Fibroblast of gingiva (primary cell): ENCODE results near the gene HOXA7.

ENCODE experiments used
- DNase-seq: peaks from one replicate; pipeline ENCODE4 v3.0.0-alpha.2; 2011; ENCODE audit warnings: low read depth

Gene HOXA7

DNA sequence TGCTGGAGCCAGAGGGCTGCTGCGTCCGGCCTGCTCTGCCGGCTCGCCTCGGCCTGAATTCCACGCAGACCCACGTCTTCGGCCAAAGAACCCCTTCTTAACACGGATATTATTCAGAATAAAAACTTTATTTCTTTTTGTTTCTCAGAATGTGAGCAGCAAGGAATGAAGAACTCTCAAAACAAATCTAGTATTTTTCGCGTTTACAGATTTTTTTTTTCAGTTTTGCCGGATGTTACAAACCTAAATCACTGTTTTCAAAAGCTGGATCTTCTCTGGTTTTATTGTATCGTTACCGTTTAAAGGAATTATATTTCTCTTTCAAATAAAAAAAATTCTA lies 49.6 kb downstream of the HOXA7 start:
- no peak for DNase-seq

DNA sequence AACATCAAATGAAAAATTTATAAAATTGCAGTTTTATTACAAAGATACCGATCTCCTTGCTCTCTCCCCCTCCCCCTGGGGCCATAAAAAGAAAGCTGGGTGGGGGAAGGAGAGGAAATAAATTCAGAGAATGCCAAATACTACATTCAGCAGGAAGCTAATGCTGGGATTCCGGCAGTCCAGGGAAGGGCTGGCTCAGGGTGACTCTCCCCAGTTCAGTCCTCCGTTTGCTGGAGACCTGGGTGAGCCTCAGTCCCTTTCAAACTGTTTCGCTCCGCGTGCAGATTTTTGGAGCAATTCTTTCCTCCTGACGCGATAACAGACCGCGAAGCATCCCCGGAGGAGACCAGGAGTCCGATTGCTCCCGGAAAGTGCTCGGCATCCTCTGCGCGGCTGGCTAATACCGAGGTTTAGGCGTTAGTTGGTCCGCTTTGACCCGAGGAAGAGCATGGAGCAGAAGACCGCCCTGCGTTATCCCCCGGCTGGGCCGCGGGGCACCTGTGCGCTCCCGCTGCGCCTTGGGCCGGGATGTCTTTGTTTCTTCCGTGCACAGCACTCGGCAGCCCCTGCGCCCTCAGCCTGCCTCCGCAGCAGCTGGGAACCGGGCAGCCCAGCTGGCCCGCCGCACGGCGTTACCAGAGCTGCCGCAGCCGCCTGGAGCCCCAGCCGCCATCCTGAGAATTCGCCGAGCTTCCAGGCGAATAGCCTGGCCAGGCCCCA lies 50.1 kb downstream of the HOXA7 start:
- no peak for DNase-seq

DNA sequence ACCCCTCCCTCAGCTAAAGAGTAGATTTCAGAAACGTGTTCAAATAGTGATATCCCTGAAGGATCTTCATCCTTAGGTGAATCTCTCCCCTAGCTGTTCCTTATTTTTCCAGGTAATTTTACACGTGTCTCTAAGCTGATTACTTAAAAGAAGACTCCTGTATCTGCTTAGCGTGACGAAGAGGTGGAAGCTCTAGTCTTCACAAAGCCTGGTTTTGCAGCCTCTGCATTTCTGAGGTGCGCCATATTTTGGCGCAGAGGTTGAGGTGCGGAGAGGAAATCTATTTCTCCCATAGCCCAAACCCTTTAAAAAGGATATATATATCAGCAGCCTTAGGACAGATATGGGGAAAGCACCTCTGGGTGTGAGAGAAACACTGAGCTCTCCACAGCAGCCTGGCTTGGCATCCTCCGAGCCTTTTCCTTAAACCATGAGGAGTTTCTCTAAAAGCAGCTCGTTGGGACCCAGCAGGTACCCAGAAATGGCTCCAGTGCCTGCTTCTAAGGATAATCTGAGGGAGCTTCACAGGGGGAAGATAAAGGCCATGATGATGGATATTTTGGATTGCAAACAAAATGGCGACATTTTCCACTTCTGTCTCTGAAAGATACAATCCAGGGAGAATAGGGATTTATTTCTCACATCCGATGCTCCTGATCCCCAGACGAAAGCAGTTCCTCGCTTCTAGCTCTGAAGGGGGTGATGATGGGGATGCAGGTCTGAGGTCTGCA lies 51.0 kb downstream of the HOXA7 start:
- no peak for DNase-seq

DNA sequence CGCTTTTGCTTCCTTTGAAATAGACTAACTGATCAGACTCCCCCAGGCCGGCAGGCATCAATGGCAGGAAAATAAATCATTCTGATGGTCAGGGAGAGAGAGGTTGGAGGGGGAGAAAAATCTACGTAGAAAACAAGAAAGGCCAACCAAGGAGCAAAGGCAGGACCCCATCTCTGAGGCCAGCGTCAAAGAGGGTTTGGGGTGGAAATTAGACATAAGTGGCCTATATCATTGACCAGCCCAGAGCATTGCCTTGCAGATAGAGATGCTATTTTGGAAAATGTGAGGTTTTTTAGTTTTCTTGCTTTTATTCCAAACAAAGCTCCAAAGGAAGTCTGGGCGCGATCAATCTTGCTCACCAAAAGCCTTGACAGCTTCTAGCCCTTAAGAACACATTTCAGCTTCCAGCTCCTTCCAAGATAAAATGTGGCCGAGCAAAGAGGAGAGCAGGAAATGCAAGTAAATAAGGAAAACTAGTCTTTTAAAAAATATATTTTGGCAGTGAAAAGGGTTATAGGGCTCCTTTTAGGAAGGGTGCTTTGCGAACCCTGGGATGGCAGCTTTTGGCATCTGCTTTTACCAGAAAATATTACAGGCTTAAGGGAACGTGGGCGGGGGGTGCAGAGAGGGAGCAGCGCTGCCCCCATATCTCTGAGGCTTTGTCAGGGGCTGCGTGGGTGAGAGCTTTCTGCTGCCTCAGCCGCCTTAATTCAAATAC lies 52.0 kb downstream of the HOXA7 start:
- no peak for DNase-seq
